ENCODE data around the gene SOX14. TPM values are rescaled to one million over a fixed set of nuclear protein-coding genes. Genes with fewer than 3 reads are reported as not detected.
A peak's percentile ranks its signal among the peaks of the same experiment; 100 is the strongest.

SOX14 gene
- polyA plus RNA-seq, 1 experiment, result not detected

DNA sequence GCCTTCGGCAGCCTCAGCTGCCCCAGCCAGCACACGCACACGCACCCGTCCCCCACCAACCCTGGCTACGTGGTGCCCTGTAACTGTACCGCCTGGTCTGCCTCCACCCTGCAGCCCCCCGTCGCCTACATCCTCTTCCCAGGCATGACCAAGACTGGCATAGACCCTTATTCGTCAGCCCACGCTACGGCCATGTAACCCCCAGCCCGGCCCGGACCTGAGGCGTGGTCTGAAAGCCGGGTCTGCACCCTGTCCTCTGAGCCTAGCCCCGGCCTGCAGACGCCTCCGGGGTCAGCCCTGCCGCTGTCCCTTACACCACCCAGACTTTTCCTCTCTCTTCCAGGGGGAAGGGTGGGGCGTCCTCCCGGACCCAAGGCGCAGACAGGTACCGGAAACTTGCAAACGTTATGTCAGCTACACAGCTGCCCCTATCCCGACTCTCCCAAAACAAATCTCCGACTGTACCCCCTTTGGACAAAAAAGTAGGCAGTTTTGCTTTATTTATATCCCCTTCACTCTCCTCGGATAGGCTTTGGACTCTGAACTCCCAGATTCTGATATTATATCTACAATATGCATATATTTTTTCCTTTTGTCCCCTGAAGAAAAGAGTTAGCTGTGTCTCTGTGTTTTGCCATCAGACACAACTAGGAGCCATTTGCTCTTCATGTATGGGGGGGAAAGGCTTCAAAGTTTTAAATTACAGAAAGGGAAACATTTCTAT lies 1.4 kb downstream of the SOX14 start:
- POLR2A ChIA-PET, result no interaction called here
- H3K4me3 ChIP-seq (ENCODE audit: low read depth, low read length), result no peak overlapping the region
- H3K36me3 ChIP-seq (ENCODE audit: control insufficient read depth, insufficient read depth, low read length), result no peaks in the 10 kb centered on the region
- CTCF ChIA-PET, result no interaction called here
- TF ChIP-seq, protein P1, sequence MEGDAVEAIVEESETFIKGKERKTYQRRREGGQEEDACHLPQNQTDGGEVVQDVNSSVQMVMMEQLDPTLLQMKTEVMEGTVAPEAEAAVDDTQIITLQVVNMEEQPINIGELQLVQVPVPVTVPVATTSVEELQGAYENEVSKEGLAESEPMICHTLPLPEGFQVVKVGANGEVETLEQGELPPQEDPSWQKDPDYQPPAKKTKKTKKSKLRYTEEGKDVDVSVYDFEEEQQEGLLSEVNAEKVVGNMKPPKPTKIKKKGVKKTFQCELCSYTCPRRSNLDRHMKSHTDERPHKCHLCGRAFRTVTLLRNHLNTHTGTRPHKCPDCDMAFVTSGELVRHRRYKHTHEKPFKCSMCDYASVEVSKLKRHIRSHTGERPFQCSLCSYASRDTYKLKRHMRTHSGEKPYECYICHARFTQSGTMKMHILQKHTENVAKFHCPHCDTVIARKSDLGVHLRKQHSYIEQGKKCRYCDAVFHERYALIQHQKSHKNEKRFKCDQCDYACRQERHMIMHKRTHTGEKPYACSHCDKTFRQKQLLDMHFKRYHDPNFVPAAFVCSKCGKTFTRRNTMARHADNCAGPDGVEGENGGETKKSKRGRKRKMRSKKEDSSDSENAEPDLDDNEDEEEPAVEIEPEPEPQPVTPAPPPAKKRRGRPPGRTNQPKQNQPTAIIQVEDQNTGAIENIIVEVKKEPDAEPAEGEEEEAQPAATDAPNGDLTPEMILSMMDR (IDR thresholded peaks at IDR 0.05; ENCODE audit: insufficient read depth, low read depth, low read length), result no peak
- no peak for DNase-seq (ENCODE audit: low read depth)
- peaks cover 79% of the 10 kb centered on the region for H3K27me3 ChIP-seq (ENCODE audit: control insufficient read depth, insufficient read depth, low read length)

- POLR2A ChIA-PET, result no interaction called here
- Histone ChIP-seq H3K4me3 (ENCODE audit: low read depth, low read length) (no peak overlapping the region), H3K27me3 (ENCODE audit: control insufficient read depth, insufficient read depth, low read length) (peaks cover 79% of the 10 kb centered on the region), H3K36me3 (ENCODE audit: control insufficient read depth, insufficient read depth, low read length) (no peaks in the 10 kb centered on the region)
- CTCF ChIA-PET, result no interaction called here
- TF ChIP-seq, protein P1 (IDR thresholded peaks at IDR 0.05; ENCODE audit: insufficient read depth, low read depth, low read length), result no peak
- no peak for DNase-seq (ENCODE audit: low read depth)
Observed at GRCh38 chr3:137766041-137766875, 2.1 kb downstream of the SOX14 start.

- DNase-seq (ENCODE audit: low read depth), result no peak
- CTCF ChIA-PET, result interaction anchor here (0.6 kb wide), 1 partner anchor 661 kb away, joined by 3 read pairs; no protein-coding TSS in a partner anchor
- Histone ChIP-seq H3K36me3 (ENCODE audit: control insufficient read depth, insufficient read depth, low read length) (no peaks in the 10 kb centered on the region), H3K4me3 (ENCODE audit: low read depth, low read length) (no peak overlapping the region), H3K27me3 (ENCODE audit: control insufficient read depth, insufficient read depth, low read length) (peaks cover 78% of the 10 kb centered on the region)
- TF ChIP-seq, protein P1 (IDR thresholded peaks at IDR 0.05; ENCODE audit: insufficient read depth, low read depth, low read length), result no peak
- POLR2A ChIA-PET, result no interaction called here
Observed at GRCh38 chr3:137766876-137767537, 2.9 kb downstream of the SOX14 start.

GRCh38 chr3:137767538-137768360 lies 3.6 kb downstream of the SOX14 start:
- TF ChIP-seq, protein P1 (IDR thresholded peaks at IDR 0.05; ENCODE audit: insufficient read depth, low read depth, low read length), result no peak
- H3K4me3 ChIP-seq (ENCODE audit: low read depth, low read length), result peak overlapping the region; percentile 28
- peaks cover 74% of the 10 kb centered on the region for H3K27me3 ChIP-seq (ENCODE audit: control insufficient read depth, insufficient read depth, low read length)
- DNase-seq (ENCODE audit: low read depth), result no peak
- CTCF ChIA-PET, result interaction anchor here (0.6 kb wide), 1 partner anchor 662 kb away, joined by 3 read pairs; no protein-coding TSS in a partner anchor
- POLR2A ChIA-PET, result no interaction called here
- no peaks in the 10 kb centered on the region for H3K36me3 ChIP-seq (ENCODE audit: control insufficient read depth, insufficient read depth, low read length)
